ENCODE measurements around the gene BLCAP. TPM values are rescaled to one million over a fixed set of nuclear protein-coding genes. Genes with fewer than 3 reads are reported as not detected.

BLCAP gene
- total RNA-seq, 3 donors from 2014 or later, result 62.9 to 81.8 (median 63.2) TPM

DNA sequence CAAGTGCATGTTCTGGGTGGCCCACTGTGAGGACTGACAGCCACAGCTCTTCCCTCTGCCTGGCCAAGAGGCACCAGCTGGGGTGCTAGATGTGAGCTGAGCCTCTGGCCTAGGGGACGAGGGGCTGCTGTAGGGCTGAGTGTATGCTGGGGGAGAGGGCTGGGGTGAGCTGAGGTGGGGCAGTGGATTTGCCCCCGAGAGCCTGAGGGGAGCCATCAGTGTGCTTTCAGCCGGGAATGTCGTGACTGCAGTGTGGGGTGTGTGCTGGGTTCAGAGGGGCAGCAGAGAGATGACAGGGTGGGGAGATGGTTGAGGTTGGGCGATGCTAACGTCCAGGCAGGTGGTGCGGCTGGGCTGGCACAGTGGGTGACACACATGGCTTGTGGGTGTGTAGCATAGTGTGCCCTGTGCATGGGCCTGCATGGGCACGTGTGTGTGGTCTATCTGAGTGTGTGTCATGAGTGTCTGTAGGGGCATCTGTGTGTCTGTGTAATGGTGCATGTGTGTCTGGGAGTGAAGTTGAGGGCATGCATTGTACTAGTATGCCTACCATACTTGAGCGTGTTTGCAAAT lies 46.0 kb upstream of the BLCAP start:
- TF ChIP-seq, protein P1, sequence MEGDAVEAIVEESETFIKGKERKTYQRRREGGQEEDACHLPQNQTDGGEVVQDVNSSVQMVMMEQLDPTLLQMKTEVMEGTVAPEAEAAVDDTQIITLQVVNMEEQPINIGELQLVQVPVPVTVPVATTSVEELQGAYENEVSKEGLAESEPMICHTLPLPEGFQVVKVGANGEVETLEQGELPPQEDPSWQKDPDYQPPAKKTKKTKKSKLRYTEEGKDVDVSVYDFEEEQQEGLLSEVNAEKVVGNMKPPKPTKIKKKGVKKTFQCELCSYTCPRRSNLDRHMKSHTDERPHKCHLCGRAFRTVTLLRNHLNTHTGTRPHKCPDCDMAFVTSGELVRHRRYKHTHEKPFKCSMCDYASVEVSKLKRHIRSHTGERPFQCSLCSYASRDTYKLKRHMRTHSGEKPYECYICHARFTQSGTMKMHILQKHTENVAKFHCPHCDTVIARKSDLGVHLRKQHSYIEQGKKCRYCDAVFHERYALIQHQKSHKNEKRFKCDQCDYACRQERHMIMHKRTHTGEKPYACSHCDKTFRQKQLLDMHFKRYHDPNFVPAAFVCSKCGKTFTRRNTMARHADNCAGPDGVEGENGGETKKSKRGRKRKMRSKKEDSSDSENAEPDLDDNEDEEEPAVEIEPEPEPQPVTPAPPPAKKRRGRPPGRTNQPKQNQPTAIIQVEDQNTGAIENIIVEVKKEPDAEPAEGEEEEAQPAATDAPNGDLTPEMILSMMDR (IDR thresholded peaks at IDR 0.05), result no peak
- TF ChIP-seq POLR2A (IDR thresholded peaks at IDR 0.05), result no peak
- TF ChIP-seq POLR2AphosphoS5 (IDR thresholded peaks at IDR 0.05), result no peak
- Histone ChIP-seq H3K9me3 (no peaks in the 10 kb centered on the region), H3K4me3 (no peak overlapping the region), H3K4me1 (no peaks in the 10 kb centered on the region), H3K27me3 (peaks cover 0 to 32% of the 10 kb centered on the region in 2 donors), H3K27ac (no peak overlapping the region), H3K36me3 (no peaks in the 10 kb centered on the region)
- DNase-seq (ENCODE audit: low spot score in 2 of 2), result no peak
- intact Hi-C loops (cut with DNase I; ENCODE audit: low total_unique reads), result no loop called here

DNA sequence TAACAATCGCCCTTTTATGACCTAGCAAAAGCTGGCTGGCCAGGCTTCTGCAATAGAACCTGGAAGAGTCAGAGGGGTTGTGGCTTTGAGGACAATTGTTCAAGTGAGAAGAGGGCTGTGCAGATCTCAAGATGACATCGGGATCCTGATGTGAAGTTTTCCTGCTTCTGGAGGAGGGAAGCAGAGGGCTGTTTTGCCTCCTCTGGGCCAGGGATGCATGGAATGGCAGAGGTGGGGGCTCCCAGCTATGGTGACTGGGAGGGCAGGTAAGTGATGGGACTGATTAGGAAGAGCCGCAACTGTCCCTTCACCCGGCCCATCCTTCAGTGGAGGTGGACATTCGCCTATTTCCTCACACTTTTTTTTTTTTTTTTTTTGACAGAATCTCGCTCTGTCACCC lies 43.4 kb upstream of the BLCAP start:
- Histone ChIP-seq H3K4me1 (no peaks in the 10 kb centered on the region), H3K27ac (no peak overlapping the region), H3K4me3 (no peak overlapping the region), H3K27me3 (peaks cover 0 to 37% of the 10 kb centered on the region in 2 donors), H3K9me3 (no peaks in the 10 kb centered on the region), H3K36me3 (no peaks in the 10 kb centered on the region)
- intact Hi-C loops (cut with DNase I; ENCODE audit: low total_unique reads), result no loop called here
- TF ChIP-seq POLR2A (IDR thresholded peaks at IDR 0.05) (no peak), POLR2AphosphoS5 (IDR thresholded peaks at IDR 0.05) (no peak)
- TF ChIP-seq, protein P1 (IDR thresholded peaks at IDR 0.05), result no peak
- DNase-seq (ENCODE audit: low spot score in 2 of 2), result no peak

DNA sequence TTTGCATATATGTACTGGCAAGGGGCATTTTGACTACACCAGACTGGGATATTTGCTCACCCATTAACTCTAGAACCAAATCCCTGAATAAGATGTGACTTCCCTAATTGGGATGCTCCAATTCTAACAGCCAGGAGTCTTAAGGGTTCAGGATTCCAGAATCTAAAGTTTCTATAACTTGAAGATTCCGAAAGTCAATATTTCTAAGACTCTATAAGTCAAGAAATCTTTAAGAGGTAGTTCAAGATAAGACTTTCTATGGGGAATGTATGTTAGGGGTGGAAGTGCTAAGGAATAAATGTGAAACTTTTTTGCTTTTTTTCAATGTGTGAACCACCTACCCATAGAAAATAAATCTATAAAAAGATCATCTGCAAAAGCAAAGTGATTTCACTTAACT lies 42.7 kb upstream of the BLCAP start:
- no peak for DNase-seq (ENCODE audit: low spot score in 2 of 2)
- Histone ChIP-seq H3K36me3 (no peaks in the 10 kb centered on the region), H3K4me1 (no peaks in the 10 kb centered on the region), H3K27ac (no peak overlapping the region), H3K9me3 (no peaks in the 10 kb centered on the region), H3K4me3 (no peak overlapping the region), H3K27me3 (peaks cover 0 to 39% of the 10 kb centered on the region in 2 donors)
- TF ChIP-seq POLR2AphosphoS5 (IDR thresholded peaks at IDR 0.05) (no peak), POLR2A (IDR thresholded peaks at IDR 0.05) (no peak)
- TF ChIP-seq, protein P1 (IDR thresholded peaks at IDR 0.05), result no peak
- intact Hi-C loops (cut with DNase I; ENCODE audit: low total_unique reads), result no loop called here

DNA sequence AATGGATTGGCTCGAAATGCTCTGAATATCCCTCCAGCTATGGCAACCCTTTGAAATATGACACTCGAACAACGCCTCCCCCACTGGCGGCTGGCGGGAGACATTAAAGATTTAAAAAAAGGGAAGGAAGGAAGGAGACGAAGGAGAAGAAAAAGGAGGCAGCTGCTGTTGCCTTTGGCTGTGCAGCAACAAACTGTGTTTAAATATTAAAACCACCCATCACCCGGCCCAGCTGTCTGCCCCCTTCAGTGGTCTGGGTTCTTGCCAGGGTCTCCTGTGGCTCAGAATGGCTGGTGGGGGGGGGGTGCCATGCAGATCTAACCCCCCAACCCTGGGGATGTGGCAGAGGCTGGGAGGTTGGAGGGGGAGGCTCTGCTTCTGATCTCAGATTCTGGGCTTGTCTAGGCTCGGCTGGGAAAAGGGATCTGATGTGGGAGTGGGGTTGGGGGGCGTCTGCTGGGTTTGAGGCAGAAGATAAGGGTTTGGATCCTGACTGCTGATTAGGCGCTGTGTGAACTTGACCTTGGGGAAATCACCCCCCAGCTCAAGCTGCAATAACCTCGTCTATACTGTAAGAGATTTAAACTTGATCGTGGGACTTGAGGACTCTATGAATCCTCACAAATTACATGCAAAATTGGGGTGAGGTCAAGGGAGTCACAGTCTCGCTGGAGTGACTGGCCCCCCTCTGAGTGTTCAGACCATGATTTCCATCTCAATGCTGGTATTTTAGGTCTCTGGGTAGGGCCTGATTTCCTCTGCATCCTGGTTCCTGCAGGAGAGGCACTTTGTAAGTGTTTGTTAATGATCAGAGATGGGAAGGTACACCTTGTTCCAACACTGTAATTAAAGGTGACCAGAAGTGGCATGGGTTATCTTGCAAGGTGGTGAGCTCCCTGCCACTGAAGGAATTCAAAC lies 40.3 kb upstream of the BLCAP start:
- H3K9me3 ChIP-seq, result no peaks in the 10 kb centered on the region
- no peaks in the 10 kb centered on the region for H3K36me3 ChIP-seq
- H3K27ac ChIP-seq, result no peak overlapping the region
- TF ChIP-seq POLR2A (IDR thresholded peaks at IDR 0.05) (no peak), POLR2AphosphoS5 (IDR thresholded peaks at IDR 0.05) (no peak)
- TF ChIP-seq, protein P1 (IDR thresholded peaks at IDR 0.05), result no peak
- intact Hi-C loops (cut with DNase I; ENCODE audit: low total_unique reads), result no loop called here
- H3K4me3 ChIP-seq, result no peak overlapping the region
- H3K27me3 ChIP-seq, result peaks cover 0 to 58% of the 10 kb centered on the region in 2 donors
- H3K4me1 ChIP-seq, result no peaks in the 10 kb centered on the region
- DNase-seq (ENCODE audit: low spot score in 2 of 2), result no peak

DNA sequence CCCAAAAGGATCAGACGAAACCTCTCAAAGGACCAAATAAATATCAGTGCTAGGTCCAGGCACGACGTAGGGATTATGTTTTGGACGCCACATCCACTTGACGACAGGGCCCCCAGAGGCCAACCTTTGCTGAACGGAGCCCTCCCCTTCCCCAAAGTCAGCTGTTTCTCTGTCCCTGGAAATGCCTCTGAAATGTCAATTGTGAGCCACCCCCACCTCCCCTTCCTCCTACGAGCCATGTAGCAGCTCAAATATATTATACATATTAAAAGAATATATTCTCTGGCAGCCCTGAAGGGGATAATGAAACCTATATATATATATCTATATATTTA lies 39.6 kb upstream of the BLCAP start:
- H3K4me1 ChIP-seq, result no peaks in the 10 kb centered on the region
- intact Hi-C loops (cut with DNase I; ENCODE audit: low total_unique reads), result no loop called here

More for the DNA sequence above, 39.6 kb upstream of the BLCAP start:
- H3K27me3 ChIP-seq, result peaks cover 0 to 63% of the 10 kb centered on the region in 2 donors
- no peak for DNase-seq (ENCODE audit: low spot score in 2 of 2)
- TF ChIP-seq POLR2A (IDR thresholded peaks at IDR 0.05) (no peak), POLR2AphosphoS5 (IDR thresholded peaks at IDR 0.05) (no peak)
- TF ChIP-seq, protein P1 (IDR thresholded peaks at IDR 0.05), result no peak
- no peaks in the 10 kb centered on the region for H3K36me3 ChIP-seq
- H3K4me3 ChIP-seq, result no peak overlapping the region
- H3K9me3 ChIP-seq, result no peaks in the 10 kb centered on the region
- H3K27ac ChIP-seq, result no peak overlapping the region

Data from breast epithelium (tissue), 4 donors.